ENCODE results near the gene TANC1. TPM values are rescaled to one million over a fixed set of nuclear protein-coding genes. Genes with fewer than 3 reads are reported as not detected.
"Not testable (repeated sequence)": the region's sequence is repeated elsewhere in the genome, so short reads cannot be mapped to it uniquely, and the experiment has no call there.

The TANC1 gene
- total RNA-seq, 1 donor from 2014 or later, result not detected

DNA sequence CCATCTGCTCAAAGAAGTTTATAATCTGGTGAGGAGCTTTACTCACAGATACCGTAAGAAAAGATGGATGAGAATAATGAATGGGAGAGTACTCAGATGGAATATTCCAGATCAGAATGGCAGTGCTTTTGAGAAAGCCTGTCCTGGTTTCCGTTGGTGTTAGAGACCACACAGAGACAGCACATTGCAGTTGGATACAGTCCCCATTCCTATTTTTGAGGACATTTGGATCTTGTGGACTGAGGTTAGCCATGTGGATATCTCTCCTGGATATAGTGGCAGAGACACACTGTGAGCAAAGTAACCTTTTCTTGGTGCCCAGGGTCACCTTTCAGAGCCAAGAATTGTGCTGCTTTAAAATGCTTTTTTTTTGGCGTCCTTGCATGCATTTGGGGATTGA is 63.7 kb downstream of the TANC1 start:
- Mint-ChIP-seq H3K27ac (no peak overlapping the region), H3K9me3 (peaks cover 2% of the 10 kb centered on the region), H3K36me3 (ENCODE audit: low read depth) (no peaks in the 10 kb centered on the region), H3K4me3 (no peak overlapping the region), H3K27me3 (no peaks in the 10 kb centered on the region), H3K4me1 (no peaks in the 10 kb centered on the region)
- ChIA-PET CTCF (no interaction called here), POLR2A (no interaction called here)
- no peak for ATAC-seq (ENCODE audit: low read depth)
- intact Hi-C loops (cut with micrococcal nuclease), result no loop called here
- TF ChIP-seq, protein P1, sequence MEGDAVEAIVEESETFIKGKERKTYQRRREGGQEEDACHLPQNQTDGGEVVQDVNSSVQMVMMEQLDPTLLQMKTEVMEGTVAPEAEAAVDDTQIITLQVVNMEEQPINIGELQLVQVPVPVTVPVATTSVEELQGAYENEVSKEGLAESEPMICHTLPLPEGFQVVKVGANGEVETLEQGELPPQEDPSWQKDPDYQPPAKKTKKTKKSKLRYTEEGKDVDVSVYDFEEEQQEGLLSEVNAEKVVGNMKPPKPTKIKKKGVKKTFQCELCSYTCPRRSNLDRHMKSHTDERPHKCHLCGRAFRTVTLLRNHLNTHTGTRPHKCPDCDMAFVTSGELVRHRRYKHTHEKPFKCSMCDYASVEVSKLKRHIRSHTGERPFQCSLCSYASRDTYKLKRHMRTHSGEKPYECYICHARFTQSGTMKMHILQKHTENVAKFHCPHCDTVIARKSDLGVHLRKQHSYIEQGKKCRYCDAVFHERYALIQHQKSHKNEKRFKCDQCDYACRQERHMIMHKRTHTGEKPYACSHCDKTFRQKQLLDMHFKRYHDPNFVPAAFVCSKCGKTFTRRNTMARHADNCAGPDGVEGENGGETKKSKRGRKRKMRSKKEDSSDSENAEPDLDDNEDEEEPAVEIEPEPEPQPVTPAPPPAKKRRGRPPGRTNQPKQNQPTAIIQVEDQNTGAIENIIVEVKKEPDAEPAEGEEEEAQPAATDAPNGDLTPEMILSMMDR (IDR thresholded peaks at IDR 0.05), result no peak
- DNase-seq, result no peak

DNA sequence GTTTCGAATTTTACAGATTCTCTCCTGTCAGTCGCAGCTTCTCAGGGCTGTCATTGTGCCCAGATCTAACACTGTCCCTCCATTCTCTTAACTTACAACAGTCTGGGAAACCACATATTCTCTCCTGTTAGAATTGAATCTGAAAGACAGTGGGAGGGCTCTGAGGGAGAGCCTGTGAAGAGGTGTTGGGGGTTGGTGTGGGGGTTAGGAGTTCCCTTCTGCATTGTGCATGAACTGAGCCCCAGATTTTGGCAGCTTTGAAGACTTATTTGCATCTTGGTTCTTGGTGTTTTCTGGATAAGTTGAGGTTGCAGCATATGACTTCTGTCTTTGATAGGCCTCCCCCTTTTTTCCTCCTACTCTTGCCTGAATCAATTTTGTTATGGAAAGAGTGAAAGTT is 64.1 kb downstream of the TANC1 start:
- TF ChIP-seq, protein P1 (IDR thresholded peaks at IDR 0.05), result no peak
- no peak overlapping the region for H3K4me3 Mint-ChIP-seq
- ChIA-PET CTCF (no interaction called here), POLR2A (no interaction called here)
- intact Hi-C loops (cut with micrococcal nuclease), result no loop called here
- ATAC-seq (ENCODE audit: low read depth), result no peak
- peaks cover 3% of the 10 kb centered on the region for H3K9me3 Mint-ChIP-seq
- no peaks in the 10 kb centered on the region for H3K36me3 Mint-ChIP-seq (ENCODE audit: low read depth)
- DNase-seq, result no peak
- no peak overlapping the region for H3K27ac Mint-ChIP-seq
- H3K27me3 Mint-ChIP-seq, result no peaks in the 10 kb centered on the region
- no peaks in the 10 kb centered on the region for H3K4me1 Mint-ChIP-seq

DNA sequence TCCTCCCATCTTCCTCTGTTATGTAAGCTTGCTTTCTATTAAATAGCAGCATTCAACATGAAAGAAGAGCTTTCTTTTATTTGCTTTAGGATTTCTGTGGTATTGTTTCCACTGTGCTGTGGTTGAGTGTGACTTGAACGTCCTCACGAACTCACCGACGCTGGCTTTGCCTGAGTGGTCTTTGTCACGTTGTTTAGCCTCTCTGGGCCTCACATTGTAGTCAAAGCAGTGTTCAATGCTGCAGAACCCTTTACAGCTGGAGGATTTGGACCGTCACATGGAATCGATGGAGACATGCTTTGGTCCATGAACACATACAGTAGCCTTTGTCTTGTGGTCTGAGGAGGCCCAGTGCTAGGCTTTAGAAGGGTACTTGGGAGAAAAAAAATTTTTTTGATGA is 66.3 kb downstream of the TANC1 start:
- peaks cover 4% of the 10 kb centered on the region for H3K9me3 Mint-ChIP-seq
- H3K4me1 Mint-ChIP-seq, result no peaks in the 10 kb centered on the region
- TF ChIP-seq, protein P1 (IDR thresholded peaks at IDR 0.05), result no peak
- ChIA-PET POLR2A (no interaction called here), CTCF (no interaction called here)
- H3K36me3 Mint-ChIP-seq (ENCODE audit: low read depth), result no peaks in the 10 kb centered on the region
- no peak overlapping the region for H3K4me3 Mint-ChIP-seq
- H3K27me3 Mint-ChIP-seq, result no peaks in the 10 kb centered on the region
- ATAC-seq (ENCODE audit: low read depth) (no peak), DNase-seq (no peak)
- no peak overlapping the region for H3K27ac Mint-ChIP-seq
- intact Hi-C loops (cut with micrococcal nuclease), result no loop called here

DNA sequence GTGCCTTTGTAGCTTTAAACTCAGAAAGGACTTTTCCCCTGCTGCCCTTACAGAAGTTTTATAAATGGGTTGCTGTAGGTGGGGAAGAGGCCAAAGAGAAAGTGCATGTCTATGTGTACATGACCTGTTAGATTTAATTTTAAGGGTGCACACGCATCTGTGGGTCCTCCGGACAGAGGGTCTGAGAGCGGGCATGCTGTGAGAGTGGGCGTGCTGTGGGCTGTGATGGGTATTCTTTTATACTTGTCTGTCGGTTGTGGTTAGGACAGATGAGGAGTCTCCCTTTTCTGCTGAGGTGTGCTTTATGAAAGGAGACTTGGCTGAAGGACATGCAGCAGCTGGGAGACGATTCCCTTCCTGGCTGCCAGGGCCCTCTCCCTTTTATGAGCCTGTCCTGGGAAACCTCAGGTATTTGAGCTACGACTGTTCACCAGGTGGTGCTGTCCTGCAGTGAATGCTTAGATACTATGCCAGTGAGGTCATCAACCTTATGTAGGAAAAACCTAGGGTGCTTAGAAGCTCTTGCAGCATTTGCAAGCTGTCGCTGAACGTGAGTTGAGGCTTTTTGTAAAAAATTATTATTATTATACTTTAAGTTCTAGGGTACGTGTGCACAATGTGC is 67.5 kb downstream of the TANC1 start:
- Mint-ChIP-seq H3K4me3 (no peak overlapping the region), H3K27ac (no peak overlapping the region), H3K36me3 (ENCODE audit: low read depth) (no peaks in the 10 kb centered on the region), H3K9me3 (peaks cover 4% of the 10 kb centered on the region), H3K4me1 (no peaks in the 10 kb centered on the region), H3K27me3 (no peaks in the 10 kb centered on the region)
- no peak for ATAC-seq (ENCODE audit: low read depth)
- CTCF ChIA-PET, result interaction anchor here (1.2 kb wide), 1 partner anchor 83 kb away, joined by 5 read pairs; no protein-coding TSS in a partner anchor
- TF ChIP-seq, protein P1 (IDR thresholded peaks at IDR 0.05), result no peak
- POLR2A ChIA-PET, result no interaction called here
- DNase-seq, result no peak
- intact Hi-C loops (cut with micrococcal nuclease), result loop anchor here (1.0 kb wide), 1 partner anchor 82 kb away; no protein-coding TSS in a partner anchor

DNA sequence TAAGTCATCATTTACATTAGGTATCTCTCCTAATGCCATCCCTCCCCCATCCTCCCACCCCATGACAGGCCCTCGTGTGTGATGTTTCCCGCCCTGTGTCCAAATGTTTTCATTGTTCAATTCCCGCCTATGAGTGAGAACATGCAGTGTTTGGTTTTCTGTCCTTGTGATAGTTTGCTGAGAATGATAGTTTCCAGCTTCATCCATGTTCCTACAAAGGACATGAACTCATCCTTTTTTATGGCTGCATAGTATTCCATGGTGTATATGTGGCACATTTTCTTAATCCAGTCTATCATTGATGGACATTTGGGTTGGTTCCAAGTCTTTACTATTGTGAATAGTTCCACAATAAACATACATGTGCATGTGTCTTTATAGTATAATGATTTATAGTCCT is 68.0 kb downstream of the TANC1 start:
- ATAC-seq (ENCODE audit: low read depth); H3K4me1 Mint-ChIP-seq; POLR2A ChIA-PET; DNase-seq; H3K36me3 Mint-ChIP-seq (ENCODE audit: low read depth); CTCF ChIA-PET; H3K9me3 Mint-ChIP-seq; H3K27me3 Mint-ChIP-seq; H3K4me3 Mint-ChIP-seq; H3K27ac Mint-ChIP-seq: not testable (repeated sequence)
- intact Hi-C loops (cut with micrococcal nuclease), result loop anchor here (1.0 kb wide), 1 partner anchor 82 kb away; no protein-coding TSS in a partner anchor

DNA sequence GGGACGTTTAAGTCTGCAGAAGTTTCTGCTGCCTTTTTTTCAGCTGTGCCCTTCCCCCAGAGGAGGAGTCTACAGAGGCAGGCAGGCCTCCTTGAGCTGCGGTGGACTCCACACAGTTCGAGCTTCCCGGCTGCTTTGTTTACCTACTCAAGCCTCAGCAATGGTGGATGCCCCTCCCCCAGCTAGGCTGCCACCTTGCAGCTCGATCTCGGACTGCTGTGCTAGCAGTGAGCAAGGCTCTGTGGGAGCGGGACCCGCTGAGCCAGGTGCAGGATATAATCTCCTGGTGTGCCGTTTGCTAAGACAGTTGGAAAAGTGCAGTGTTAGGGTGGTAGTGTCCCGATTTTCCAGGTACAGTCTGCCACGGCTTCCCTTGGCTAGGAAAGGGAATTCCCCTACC is 72.9 kb downstream of the TANC1 start:
- ATAC-seq (ENCODE audit: low read depth); H3K4me1 Mint-ChIP-seq; H3K9me3 Mint-ChIP-seq; H3K4me3 Mint-ChIP-seq; DNase-seq; H3K27ac Mint-ChIP-seq; CTCF ChIA-PET; H3K36me3 Mint-ChIP-seq (ENCODE audit: low read depth); POLR2A ChIA-PET; intact Hi-C loops (cut with micrococcal nuclease): not testable (repeated sequence)
- H3K27me3 Mint-ChIP-seq, result peaks cover 11% of the 10 kb centered on the region

Data from activated B cell treated with CpG ODN at 0.5 μM for 24 hours (primary cell).